ENCODE data around the gene RER1.

RER1 gene

GRCh38 chr1:2354511-2355372 lies 36.9 kb upstream of the RER1 start:
- DNase-seq: no peak

DNA sequence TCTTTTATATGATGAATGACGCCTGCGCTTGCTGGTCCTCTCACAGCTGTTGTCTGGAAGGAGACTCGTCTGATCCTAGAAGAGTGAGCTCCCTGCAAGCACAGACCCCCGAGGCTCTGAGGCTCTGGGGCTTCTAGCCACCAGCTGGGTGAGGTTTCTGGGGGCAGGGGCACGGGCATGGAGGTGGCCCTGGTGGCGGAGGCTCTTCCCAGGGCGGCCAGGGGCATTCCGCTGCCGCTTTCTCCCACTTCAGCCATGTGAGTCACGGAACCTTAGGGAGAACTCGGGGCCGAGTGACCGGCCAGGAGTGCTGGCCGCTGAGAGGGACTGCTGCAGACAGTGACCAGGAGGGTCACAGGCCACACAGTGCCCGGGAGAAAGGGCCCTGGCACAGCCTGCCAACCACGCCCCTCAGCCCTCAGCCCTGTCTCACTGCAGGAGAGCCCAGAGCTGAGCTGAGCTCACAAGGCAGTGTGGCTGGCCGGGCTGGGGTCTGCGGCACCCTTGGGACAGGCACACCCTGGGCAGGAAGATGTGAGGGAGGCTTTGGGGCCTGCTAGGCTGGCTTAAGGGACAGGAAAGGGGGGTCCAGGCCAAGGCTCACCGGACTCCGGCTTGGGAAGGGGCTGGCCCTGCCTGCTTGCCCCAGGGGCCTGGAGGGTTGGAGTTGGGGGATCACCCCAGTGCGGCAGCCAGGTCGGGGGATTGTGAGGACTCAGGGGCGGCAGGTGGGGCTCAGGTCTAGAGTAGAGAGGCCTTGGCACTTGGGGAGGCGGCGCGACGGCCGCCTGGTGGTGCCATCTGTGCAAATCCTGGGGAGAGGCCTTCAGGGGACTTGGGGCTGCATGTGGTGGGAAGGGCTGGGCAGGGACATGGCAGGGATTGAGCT lies 36.0 kb upstream of the RER1 start:
- DNase-seq: no peak

- DNase-seq: no peak
Observed at GRCh38 chr1:2356401-2356800, 35.2 kb upstream of the RER1 start.

GRCh38 chr1:2356911-2357845 lies 34.5 kb upstream of the RER1 start:
- no peak for DNase-seq

- no peak for DNase-seq
Observed at GRCh38 chr1:2358072-2358471, 33.6 kb upstream of the RER1 start.

GRCh38 chr1:2358651-2359640 lies 32.7 kb upstream of the RER1 start:
- no peak for DNase-seq

GRCh38 chr1:2360588-2361364 lies 30.9 kb upstream of the RER1 start:
- DNase-seq: no peak

DNA sequence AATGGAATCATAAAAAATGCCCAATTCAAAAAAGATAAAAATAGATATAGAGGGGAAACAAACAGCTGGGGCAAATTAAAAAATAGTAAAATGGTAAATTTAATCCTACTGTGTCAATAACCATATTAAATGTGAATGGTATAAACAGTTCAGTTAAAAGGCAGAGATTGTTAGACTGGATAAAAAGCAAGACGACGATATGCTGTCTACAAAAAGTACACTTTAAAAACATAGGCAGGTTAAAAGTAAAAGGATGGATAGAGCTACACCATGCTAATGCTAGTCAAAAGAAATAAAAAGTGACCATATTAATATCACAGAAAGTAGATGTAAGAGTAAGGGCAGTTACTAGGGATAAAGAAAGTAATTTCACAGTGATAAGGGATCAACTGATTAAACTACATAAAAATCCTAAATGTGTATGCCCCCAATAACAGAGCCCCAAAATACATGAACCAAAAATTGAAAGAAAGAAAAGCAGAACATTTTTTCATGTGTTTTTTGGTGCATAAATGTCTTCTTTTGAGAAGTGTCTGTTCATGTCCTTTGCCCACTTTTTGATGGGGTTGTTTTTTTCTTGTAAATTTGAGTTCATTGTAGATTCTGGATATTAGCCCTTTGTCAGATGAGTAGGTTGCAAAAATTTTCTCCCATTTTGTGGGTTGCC lies 27.7 kb upstream of the RER1 start:
- no peak for DNase-seq

DNA sequence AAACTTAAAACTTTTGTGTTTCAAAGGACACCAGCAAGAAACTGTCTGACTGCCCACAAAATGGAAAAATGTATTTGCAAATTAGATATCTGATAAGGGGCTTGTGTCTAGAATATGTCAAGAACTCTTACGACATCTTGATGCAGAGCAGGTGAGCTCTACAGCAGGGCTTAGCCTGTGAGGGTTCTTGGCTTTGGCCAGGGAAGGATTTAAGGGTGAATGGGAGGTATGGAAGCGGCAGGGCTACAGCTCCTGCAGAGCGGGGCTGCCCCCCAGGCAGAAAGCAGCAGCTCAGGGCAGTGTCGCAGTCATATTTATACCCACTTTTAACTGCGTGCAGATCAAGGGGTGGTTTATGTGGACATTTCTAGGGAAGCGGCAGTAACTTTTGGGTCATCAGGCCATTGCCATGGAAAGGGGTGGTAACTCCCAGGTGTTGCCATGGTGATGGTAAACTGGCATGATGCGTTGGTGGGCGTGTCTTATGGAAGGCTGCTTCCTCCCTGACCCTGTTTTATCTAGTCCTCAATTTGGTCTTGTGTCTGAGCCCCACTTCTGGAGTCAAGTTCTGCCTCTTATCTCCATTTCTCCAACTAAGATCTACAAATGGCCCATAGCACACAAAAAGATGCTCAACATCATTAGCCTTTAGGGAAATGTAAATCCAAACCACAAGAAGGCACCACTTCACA lies 23.4 kb upstream of the RER1 start:
- DNase-seq: no peak

DNA sequence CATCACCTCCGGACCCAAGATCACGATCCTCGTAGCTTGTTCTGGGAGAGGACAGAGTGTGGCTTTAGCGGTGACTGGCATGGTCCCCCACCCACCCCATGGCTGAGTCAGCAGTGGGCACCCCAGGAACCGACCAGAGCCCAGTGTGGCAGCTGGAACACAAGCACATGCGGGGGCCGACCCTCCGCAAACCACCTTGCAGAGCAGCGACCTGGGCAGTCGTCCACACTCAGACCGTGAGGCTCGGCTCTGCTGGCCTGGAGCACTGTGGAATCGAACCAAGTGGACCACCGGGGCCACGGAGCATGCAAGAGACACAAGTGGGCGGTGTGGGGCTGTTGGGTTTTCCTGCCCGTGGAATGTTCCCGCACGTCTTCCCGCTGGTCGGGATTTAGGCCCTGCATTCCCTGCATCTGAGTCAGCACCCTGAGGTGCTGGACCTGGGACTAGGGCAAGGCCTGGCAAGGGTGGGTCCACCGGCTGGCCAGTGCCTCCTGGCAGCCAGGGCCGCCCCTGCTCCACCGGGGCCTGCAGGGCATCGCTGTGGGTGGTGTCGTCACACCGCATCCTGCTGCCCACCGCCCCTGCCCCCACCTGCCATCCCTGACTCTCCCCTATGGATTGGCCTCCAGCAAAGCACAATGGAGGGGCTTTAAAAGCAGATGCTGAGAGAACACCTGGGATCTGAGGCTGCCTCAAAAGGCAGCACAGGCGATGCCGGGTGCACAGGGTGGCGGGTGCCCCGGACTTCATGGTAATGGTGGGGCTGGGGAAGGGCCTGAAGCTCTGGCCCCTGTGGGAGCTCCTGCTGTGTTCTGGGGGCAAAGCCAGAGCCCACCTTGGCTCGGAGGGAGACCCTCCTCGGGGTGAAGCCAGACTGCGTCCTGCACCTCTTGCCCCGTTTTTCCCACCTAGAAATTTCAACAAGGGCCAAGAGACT lies 18.8 kb upstream of the RER1 start:
- no peak for DNase-seq

- DNase-seq: no peak
Observed at GRCh38 chr1:2373551-2374251, 17.9 kb upstream of the RER1 start.

- DNase-seq: no peak
Observed at GRCh38 chr1:2374252-2375155, 17.1 kb upstream of the RER1 start.

- DNase-seq: no peak
Observed at GRCh38 chr1:2375246-2375922, 16.3 kb upstream of the RER1 start.

DNA sequence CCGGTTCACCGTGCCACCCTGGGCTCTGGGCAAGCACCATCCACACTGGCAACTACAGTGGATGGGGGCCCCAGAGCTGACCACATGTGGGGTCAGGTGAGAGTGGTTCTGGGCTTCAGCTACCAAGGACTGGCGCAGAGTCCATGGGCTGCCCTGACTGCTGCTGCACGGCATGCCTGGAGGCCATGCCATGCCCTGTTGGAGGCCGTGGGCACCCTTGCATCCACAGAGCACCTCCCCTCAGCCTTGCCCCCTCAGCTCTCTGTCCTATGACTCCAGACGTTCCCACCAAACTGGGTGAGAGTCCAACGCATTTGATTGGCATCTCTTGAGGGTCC lies 15.7 kb upstream of the RER1 start:
- no peak for DNase-seq

GRCh38 chr1:2376261-2376741 lies 15.3 kb upstream of the RER1 start:
- no peak for DNase-seq
